Endodermal cell (in vitro differentiated cells): ENCODE data around the gene FOXD1. TPM values are rescaled to one million over a fixed set of nuclear protein-coding genes. Genes with fewer than 3 reads are reported as not detected.

ENCODE experiments used
- DNase-seq: peaks from one replicate; pipeline ENCODE4 v3.0.0-alpha.2; 2017
- H3K27ac ChIP-seq: 2 replicates; pipeline ENCODE4 v1.5.1; 2013; ENCODE audit warnings: mild to moderate bottlenecking, low read depth, low read length, moderate library complexity
- H3K27me3 ChIP-seq: 2 replicates; pipeline ENCODE4 v1.6.1; 2013; ENCODE audit warnings: mild to moderate bottlenecking, low read length, moderate library complexity; ENCODE audit not compliant: insufficient read depth, control insufficient read depth, poor library complexity, severe bottlenecking
- H3K36me3 ChIP-seq: 2 replicates; pipeline ENCODE4 v1.7.0; 2013; ENCODE audit warnings: mild to moderate bottlenecking, low read length, moderate library complexity; ENCODE audit not compliant: control insufficient read depth, insufficient read depth
- H3K4me1 ChIP-seq: one replicate; pipeline ENCODE4 v1.7.0; 2013; ENCODE audit warnings: low read length; ENCODE audit not compliant: control insufficient read depth, insufficient read depth
- H3K4me3 ChIP-seq: 2 replicates; pipeline ENCODE4 v1.5.1; 2013; ENCODE audit warnings: mild to moderate bottlenecking, low read length, moderate library complexity
- H3K9ac ChIP-seq: 2 replicates; pipeline ENCODE4 v1.6.1; 2013; ENCODE audit warnings: mild to moderate bottlenecking, low read length, moderate library complexity; ENCODE audit not compliant: poor library complexity, severe bottlenecking; ENCODE audit errors: extremely low read depth
- H3K9me3 ChIP-seq: 2 replicates; pipeline ENCODE4 v1.6.1; 2013; ENCODE audit warnings: mild to moderate bottlenecking, low read length, moderate library complexity; ENCODE audit not compliant: control insufficient read depth
- H3K27ac Mint-ChIP-seq: 2 replicates; pipeline ENCODE4 v1.8.0; 2020; ENCODE audit warnings: mixed read lengths
- H3K27me3 Mint-ChIP-seq: 2 replicates; pipeline ENCODE4 v1.8.0; 2021; ENCODE audit warnings: mild to moderate bottlenecking, mixed read lengths; ENCODE audit not compliant: insufficient read depth
- H3K36me3 Mint-ChIP-seq: 2 replicates; pipeline ENCODE4 v1.8.0; 2020; ENCODE audit warnings: low read depth, mixed read lengths
- H3K4me1 Mint-ChIP-seq: 2 replicates; pipeline ENCODE4 v1.8.0; 2020; ENCODE audit warnings: mixed read lengths
- H3K4me3 Mint-ChIP-seq: 2 replicates; pipeline ENCODE4 v1.8.0; 2020; ENCODE audit warnings: mild to moderate bottlenecking, moderate library complexity, mixed read lengths
- H3K9me3 Mint-ChIP-seq: 2 replicates; pipeline ENCODE4 v1.8.0; 2020; ENCODE audit warnings: mild to moderate bottlenecking, mixed read lengths
- CTCF ChIP-seq: fragments of 200-600 bp; sonication (generic); conservative IDR thresholded peaks from 2 replicates; pipeline ENCODE4 v1.5.0; 2021; ENCODE audit warnings: antibody characterized with exemption, mild to moderate bottlenecking
- WGBS, 2 experiments: methylation state at CpG; one replicate each; pipeline versions ENCODE4 v1.1.5 to v1.1.7; 2013; ENCODE audit warnings: missing lambda C conversion rate in 2 of 2, mixed read lengths in 1 of 2; ENCODE audit not compliant: insufficient coverage in 1 of 2, insufficient read length in 1 of 2; 5-methylcytosine and 5-hydroxymethylcytosine counted together
- total RNA-seq, 2 donors: library from RNA; stranded (reverse); fragmentation: NEBNext Ultra II Directional in 1 of 2; extraction: Animal tissue kit (Norgen Biotek cat#: 25700) in 1 of 2; gene quantifications; 2 replicates in 1 of 2; 3 replicates in 1 of 2; pipeline ENCODE4 v1.2.1, GENCODE V29; 2021

FOXD1 gene
- total RNA-seq, 2 donors from 2014 or later = 0.29 to 0.59 TPM

DNA sequence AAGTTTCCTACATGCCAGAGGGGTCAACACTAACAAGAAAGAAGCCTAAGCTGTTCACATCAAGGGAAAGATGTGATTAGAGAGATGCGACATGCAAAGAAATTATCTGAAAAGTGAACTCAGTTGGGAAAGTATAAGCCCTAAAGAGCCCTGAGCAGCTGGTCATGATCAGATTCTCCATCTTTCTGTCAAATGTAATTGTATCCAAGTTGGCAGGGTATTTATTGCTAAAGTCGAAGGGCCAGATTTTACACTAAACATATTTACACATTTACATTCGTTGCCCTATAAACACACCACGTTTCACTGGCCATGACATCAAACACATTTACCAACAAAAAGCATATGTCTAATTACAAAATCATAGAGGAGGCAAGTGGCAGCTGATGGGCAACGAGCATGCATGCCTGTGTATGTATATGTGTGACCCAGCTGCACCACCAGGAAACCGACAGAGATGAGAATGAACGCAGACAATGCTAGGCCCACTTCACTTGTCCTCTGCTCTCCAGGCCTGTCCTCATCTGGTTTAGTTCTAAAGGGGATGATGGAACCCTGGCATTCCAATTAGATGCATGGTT is 6.3 kb downstream of the FOXD1 start:
- no peaks in the 10 kb centered on the region for H3K36me3 ChIP-seq
- TF ChIP-seq CTCF = no peak
- H3K27me3 Mint-ChIP-seq = peaks cover 95% of the 10 kb centered on the region
- DNase-seq = no peak
- no peaks in the 10 kb centered on the region for H3K36me3 Mint-ChIP-seq
- no peaks in the 10 kb centered on the region for H3K9me3 ChIP-seq
- no peak overlapping the region for H3K4me3 ChIP-seq
- H3K4me3 Mint-ChIP-seq = no peak overlapping the region
- peaks cover 12% of the 10 kb centered on the region for H3K4me1 ChIP-seq
- H3K9me3 Mint-ChIP-seq = no peaks in the 10 kb centered on the region
- WGBS, 2 experiments = 66 to 81% methylated on average over 3 to 7 of the region's 7 CpGs
- no peak overlapping the region for H3K9ac ChIP-seq
- H3K4me1 Mint-ChIP-seq = peaks cover 21% of the 10 kb centered on the region
- peaks cover 96% of the 10 kb centered on the region for H3K27me3 ChIP-seq
- H3K27ac Mint-ChIP-seq = no peak overlapping the region
- H3K27ac ChIP-seq = no peak overlapping the region

GRCh38 chr5:73441378-73441777 is 7.2 kb downstream of the FOXD1 start:
- Histone ChIP-seq H3K4me1 (peaks cover 12% of the 10 kb centered on the region), H3K9me3 (no peaks in the 10 kb centered on the region), H3K27me3 (peaks cover 100% of the 10 kb centered on the region), H3K36me3 (no peaks in the 10 kb centered on the region), H3K27ac (no peak overlapping the region), H3K9ac (no peak overlapping the region), H3K4me3 (no peak overlapping the region)
- TF ChIP-seq CTCF = no peak
- Mint-ChIP-seq H3K36me3 (no peaks in the 10 kb centered on the region), H3K27me3 (peaks cover 97% of the 10 kb centered on the region), H3K9me3 (no peaks in the 10 kb centered on the region), H3K27ac (no peak overlapping the region), H3K4me1 (peaks cover 21% of the 10 kb centered on the region), H3K4me3 (no peak overlapping the region)
- no peak for DNase-seq

DNA sequence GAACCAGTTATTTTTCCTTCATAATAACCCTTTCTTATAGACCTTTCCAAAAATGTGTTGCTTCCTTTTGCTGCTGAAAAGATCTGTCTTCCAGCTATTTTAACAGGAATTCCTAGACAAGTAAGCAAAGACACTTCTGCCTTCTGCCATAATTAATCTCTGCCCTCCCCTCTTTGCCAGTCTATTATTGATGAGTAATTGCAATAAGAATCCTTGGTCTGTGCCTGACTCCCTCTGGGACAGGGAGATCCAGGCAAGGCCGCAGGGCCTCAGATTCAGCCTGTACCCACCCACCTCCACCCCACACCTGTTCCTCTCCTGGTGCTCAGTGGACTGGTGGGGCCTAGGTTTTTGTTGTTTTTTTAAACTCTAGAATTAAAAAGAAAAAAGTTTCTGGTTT is 8.3 kb downstream of the FOXD1 start:
- peaks cover 24% of the 10 kb centered on the region for H3K4me1 Mint-ChIP-seq
- H3K9ac ChIP-seq = no peak overlapping the region
- 90% methylated on average over 1 of the region's 1 CpG; no CpG with 5 or more reads in 1 of the 2 experiments for WGBS, 2 experiments
- peaks cover 100% of the 10 kb centered on the region for H3K27me3 ChIP-seq
- no peak overlapping the region for H3K27ac ChIP-seq
- DNase-seq = no peak
- H3K9me3 Mint-ChIP-seq = no peaks in the 10 kb centered on the region
- no peak overlapping the region for H3K4me3 Mint-ChIP-seq
- TF ChIP-seq CTCF = no peak
- peaks cover 12% of the 10 kb centered on the region for H3K4me1 ChIP-seq
- H3K9me3 ChIP-seq = no peaks in the 10 kb centered on the region
- H3K36me3 Mint-ChIP-seq = no peaks in the 10 kb centered on the region
- no peak overlapping the region for H3K4me3 ChIP-seq
- H3K27me3 Mint-ChIP-seq = peaks cover 97% of the 10 kb centered on the region
- no peaks in the 10 kb centered on the region for H3K36me3 ChIP-seq
- H3K27ac Mint-ChIP-seq = no peak overlapping the region
